22Rv1 (cell line): Measurements from ENCODE around the gene NPB.

Experiments used
- H3K27ac ChIP-seq: fragments of 450-650 bp; 2 replicates; pipeline ENCODE4 v1.5.1; 2017
- ZFX ChIP-seq: fragments of 450-650 bp; IDR thresholded peaks from 2 replicates; pipeline ENCODE4 v1.6.1; 2017; ENCODE audit warnings: antibody characterized with exemption, borderline replicate concordance
- TF ChIP-seq, protein P1 (sequence below): fragments of 450-650 bp; IDR thresholded peaks from 2 replicates; pipeline ENCODE4 v1.5.1; 2017; ENCODE audit warnings: mild to moderate bottlenecking

NPB gene

DNA sequence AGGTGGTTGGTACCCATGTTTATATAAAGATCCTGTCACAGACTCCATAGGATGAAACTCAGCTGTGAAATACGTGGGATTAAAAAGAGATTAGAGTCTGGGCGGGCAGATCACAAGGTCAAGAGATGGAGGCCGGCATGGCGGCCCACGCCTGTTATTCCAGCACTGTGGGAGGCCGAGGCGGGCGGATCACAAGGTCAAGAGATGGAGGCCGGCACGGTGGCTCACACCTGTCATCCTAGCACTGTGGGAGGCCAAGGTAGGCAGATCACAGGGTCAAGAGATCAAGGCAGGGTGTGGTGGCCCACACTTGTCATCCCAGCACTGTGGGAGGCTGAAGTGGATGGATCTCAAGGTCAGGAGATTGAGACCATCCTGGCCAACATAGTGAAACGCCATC, 6.6 kb upstream of the NPB start:
- no peak overlapping the region for H3K27ac ChIP-seq
- TF ChIP-seq ZFX: no peak
- TF ChIP-seq, protein P1, sequence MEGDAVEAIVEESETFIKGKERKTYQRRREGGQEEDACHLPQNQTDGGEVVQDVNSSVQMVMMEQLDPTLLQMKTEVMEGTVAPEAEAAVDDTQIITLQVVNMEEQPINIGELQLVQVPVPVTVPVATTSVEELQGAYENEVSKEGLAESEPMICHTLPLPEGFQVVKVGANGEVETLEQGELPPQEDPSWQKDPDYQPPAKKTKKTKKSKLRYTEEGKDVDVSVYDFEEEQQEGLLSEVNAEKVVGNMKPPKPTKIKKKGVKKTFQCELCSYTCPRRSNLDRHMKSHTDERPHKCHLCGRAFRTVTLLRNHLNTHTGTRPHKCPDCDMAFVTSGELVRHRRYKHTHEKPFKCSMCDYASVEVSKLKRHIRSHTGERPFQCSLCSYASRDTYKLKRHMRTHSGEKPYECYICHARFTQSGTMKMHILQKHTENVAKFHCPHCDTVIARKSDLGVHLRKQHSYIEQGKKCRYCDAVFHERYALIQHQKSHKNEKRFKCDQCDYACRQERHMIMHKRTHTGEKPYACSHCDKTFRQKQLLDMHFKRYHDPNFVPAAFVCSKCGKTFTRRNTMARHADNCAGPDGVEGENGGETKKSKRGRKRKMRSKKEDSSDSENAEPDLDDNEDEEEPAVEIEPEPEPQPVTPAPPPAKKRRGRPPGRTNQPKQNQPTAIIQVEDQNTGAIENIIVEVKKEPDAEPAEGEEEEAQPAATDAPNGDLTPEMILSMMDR: no peak

DNA sequence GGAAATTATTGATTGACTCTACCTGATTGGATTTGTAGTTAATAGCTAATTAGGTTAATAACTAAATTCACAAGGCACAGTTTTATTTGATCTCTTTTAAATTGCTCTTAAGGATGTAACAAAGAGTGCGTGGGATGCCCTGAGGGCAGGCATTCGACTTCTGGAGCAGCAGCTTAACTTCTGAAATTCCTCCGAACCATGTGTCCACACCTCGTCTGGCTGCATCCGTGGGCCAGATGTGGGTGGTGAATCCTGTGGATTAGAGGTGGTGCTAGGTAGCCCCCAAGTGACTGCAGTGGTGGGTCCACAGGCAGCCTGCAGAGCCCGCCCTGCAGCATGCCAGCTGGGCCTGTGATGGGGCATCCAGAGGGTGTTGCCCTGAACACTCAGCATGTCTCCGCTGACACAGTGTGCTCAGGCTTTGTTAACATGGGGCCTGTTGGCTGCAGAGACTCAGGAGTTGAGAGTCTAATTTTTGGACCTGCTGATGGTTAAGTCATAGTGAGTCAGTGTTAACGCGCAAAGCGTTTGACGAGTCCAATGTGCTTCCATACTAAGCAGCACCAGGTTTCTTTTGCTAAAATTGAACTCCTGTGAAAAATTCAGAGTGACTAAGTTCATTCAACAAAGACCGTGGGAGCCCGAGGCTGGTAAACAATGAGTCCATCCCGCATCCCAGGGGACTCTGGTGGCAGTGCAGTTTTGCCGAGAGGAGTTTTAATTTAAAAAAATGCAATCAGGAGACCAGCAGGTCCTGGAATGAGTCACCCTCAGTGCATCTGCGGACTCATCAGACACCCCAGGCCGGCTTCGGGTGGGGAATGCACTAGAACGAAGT, 3.8 kb upstream of the NPB start:
- 0 out of 2 replicates have a peak overlapping the region, but pooled peaks have one; percentile 15 for H3K27ac ChIP-seq
- TF ChIP-seq ZFX: no peak
- TF ChIP-seq, protein P1: no peak

DNA sequence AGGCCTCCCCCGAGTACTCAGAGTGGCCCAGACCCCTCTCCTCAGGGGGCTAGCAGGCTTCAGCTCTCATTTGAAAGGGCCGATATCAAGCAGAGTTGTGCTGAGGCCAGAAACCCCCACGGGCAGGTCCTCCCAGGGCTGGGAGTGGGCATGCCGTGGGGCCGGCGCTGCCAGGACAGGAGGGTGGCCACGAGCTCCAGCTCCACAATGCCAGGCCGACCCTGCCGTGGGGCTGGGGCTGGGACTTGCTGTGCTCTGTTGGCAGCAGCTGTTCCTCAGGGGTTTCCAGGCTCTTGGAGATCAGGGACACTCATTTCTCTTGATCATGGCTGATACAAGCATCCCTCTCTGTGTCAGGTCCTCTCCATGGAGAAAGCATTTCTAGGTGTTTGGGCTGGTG, 3.2 kb upstream of the NPB start:
- 0 out of 2 replicates have a peak overlapping the region, but pooled peaks have one; percentile 7 for H3K27ac ChIP-seq
- TF ChIP-seq, protein P1: no peak
- TF ChIP-seq ZFX: no peak

DNA sequence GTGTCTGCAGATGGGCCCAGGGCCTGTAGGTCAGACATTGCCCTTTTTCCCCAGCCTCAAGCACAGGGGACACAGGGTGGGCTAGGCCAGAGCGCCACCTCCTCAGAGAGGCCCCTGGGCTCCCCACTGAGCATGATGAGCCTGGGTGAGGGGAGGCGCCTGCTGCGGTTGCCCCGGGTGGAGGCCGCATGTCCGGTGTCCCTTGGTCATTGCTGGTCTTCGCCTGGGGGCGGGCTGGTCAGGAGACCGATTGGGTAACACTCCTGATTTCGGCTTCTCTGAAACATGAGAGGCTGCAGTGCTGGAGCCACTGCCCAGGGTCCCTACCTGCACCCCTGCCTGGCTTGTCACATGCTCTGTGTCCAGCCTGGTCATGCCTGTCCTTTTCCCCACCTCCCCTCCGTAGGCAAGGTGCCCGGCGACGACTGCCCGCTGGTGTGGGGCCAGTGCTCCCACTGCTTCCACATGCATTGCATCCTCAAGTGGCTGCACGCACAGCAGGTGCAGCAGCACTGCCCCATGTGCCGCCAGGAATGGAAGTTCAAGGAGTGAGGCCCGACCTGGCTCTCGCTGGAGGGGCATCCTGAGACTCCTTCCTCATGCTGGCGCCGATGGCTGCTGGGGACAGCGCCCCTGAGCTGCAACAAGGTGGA, 2.4 kb upstream of the NPB start:
- TF ChIP-seq ZFX: no peak
- TF ChIP-seq, protein P1: no peak

DNA sequence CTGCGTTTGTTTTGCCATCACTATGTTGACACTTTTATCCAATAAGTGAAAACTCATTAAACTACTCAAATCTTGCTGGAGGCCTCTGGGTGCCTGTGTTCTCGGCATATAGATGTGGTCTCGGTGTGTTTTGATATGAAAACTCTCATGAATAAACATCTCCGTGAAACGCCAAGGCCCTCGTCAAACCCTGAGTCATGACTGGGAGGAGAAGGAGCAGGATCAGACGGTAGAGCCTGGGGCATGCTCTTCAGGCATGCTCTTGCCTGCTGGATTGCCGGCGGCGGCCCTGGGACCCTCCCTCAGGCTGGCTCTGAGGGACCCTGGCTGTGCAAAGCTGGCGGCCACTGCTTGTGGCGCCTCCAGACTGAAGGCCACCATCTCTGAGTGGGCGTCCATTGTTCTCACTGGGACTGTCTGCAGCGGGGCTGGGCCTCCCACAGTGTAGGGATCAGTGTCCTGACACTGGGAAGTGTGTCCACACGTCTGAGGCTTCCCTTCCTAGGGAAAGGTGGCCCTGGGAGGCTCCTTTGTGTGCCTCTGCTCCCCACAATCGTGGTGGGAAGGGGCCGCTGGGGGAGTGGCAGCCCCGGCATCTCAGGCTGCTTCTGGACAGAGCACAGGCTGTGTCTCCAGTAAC, 1.7 kb upstream of the NPB start:
- H3K27ac ChIP-seq: peak overlapping the region; percentile 72
- TF ChIP-seq ZFX: no peak
- TF ChIP-seq, protein P1: no peak

More for the DNA sequence above, 2.4 kb upstream of the NPB start:
- H3K27ac ChIP-seq: peak overlapping the region; percentile 72; the same call in 1 of the 2 replicates

DNA sequence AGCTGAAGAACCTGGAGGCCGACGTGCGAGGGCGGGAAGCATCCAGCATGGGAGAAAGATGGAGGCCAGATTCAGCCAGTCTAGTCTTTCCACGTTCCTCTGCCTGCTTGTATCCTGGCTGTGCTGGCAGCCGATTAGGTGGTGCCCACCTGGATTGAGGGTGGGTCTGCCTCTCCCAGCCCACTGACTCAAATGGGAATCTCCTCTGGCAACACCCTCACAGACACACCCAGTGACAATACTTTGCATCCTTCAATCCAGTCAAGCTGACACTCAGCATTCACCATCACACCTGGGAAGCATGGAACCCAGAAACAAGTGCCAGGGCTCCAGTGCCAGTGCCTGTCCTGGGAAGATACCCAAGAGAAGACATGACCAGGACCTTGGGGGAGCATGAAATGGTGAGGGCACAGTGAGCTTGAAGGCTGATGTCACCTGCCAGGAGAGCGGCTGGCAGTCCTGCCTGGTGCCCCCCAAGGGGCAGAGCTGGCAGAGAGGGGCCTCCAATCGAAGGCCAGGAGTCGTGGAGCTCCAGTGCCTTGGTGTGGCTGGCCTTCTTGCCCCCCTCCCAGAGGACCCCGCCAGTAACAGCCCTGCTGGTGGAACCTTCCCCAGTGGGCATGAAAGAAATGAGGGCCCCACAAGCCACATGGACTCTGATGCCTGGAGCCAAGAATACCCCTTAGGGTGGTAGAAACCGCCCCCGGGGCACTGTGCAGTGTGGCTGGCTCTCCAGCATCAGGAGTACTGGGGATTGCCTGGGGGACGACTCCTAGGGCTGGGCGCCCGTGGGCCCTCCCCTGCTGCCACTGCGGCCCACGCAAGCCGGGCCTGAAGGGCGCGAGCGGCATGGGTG, 643 bp upstream of the NPB start:
- TF ChIP-seq, protein P1: no peak
- no peak for TF ChIP-seq ZFX
- peak overlapping the region; percentile 72 for H3K27ac ChIP-seq
